ENCODE results near the gene SHCBP1L.

The SHCBP1L gene

DNA sequence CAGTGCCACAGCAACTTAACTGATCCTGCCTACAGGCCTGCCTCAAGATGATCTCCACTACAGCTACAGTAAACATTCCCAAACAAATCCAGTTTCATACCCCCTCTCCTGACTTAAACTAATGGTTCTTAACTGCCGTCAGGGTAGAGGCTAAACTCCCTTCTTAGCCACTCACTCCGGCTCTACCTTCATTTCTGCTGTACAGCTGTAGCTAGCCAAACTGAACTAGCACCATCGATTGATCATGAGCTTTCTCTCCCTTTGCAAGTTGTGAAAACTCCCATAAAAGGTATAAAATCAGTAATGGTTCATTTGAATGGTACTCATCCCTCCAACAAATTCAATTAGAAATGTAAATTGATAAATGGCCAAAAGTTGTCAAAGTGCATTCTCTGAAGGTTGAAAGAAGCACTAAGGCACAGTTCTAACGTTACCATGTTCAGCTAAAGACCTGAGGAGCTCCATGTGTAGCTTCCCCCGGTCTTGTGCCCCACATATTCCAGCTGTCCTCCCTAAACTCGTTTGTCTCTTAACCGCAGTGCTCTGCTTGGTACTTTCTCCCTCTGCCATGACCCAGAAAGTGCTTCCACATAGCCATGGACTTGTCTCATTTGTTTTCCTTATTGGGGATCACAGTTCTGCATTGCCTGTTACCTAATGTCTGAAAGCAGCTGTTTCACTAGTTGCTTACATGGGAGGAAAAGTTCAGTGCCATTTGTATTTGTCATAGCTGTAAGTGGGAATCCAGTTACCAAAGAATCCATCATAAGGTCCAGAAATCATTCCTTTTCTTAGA, 64.0 kb downstream of the SHCBP1L start:
- no peak for DNase-seq

DNA sequence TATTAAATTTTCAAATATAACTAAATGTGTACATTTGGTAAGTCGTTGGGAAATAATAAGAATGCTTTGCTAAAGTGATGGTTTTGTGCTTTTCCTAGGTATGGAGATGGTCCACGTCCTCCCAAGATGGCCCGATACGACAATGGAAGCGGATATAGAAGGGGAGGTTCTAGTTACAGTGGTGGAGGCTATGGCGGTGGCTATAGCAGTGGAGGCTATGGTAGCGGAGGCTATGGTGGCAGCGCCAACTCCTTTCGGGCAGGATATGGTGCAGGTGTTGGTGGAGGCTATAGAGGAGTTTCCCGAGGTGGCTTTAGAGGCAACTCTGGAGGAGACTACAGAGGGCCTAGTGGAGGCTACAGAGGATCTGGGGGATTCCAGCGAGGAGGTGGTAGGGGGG, 66.0 kb downstream of the SHCBP1L start:
- DNase-seq = no peak

DNA sequence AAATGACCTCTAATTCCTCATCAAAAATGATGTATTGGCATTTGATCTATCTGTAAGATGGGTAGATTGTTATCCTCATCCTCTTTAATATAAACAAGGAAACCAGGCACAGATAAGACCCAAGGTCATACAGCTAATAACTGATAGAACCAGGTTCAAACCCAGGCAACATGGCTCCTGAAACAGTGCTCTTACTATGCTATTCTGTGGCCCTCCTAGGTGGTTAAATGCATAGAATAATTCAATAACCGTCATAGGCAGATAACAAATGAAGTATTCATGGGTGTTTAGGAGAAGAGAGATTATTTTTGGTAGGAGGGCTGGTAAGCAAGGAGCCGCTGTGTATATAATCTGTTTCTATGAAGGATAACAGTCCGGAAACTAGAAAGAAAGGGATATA, 67.4 kb downstream of the SHCBP1L start:
- DNase-seq = no peak

GRCh38 chr1:182884872-182885271, 68.1 kb downstream of the SHCBP1L start:
- DNase-seq = no peak

DNA sequence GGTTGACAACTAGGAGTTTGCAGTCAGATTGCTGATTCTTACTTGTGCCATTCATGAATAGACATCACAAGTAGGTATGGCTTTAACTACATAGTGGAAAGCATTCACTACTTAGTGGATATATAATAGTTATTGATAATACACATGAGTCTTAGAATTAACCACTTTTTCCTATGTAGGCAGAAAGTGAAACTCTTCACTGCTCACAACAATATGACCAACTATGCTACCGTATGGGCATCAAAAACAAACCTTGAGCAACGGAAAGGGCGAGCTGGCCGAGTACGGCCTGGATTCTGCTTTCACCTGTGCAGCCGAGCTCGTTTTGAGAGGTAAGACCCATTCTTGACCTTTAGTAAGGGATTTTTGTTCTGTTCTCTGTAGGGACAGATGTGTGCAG, 75.1 kb downstream of the SHCBP1L start:
- no peak for DNase-seq

GRCh38 chr1:182877331-182877730, 75.6 kb downstream of the SHCBP1L start:
- no peak for DNase-seq

DNA sequence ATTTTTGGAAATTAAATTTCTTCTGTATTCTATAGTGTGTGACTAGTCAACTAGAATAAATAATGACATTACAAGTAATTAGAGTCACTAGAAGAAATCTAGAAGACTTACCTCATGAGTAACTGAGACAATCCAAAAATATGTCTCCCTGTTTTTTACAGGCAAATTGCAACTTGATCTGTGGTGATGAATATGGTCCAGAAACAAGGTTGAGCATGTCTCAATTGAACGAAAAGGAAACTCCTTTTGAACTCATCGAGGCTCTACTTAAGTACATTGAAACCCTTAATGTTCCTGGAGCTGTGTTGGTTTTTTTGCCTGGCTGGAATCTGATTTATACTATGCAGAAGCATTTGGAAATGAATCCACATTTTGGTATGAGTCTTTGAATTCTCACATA, 77.1 kb downstream of the SHCBP1L start:
- DNase-seq = no peak

DNA sequence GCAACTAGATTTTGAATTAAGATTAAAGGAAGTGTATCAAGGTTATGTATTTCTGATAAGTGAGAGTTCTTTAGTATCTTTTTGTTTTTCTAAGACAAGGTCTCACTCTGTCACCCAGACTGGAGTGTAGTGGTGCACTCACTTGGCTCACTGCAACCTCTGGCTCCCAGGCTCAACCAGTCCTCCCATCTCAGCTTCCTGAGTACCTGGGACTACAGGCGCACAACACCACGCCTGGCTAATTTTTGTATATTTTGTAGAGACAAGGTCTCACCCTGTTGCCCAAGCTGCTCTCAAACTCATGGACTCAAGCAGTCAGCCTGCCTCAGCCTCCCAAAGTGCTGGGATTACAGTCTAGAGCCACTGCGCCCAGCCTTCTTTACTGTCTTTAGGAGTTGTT, 80.1 kb downstream of the SHCBP1L start:
- DNase-seq = no peak

GRCh38 chr1:182869241-182869666, 83.7 kb downstream of the SHCBP1L start:
- no peak for DNase-seq

DNA sequence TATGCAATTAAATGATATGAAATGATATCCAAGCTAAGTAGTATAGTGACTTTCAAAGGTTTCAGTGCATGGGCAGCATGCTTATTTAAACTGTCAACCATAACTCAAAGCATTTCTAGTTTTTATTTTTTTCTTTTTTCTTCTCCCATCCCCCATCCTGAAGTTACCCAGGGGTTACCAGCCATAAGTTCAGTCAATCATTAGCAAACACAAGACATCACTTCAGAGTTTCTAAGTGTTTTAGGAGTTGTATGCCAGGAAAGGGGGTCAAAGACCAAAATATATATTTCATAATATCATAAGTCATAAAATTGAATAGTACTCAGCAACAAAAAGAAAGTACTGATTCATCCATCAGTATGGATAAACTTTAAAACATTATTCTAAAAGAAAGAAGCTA, 85.1 kb downstream of the SHCBP1L start:
- no peak for DNase-seq

GRCh38 chr1:182863940-182864339, 89.0 kb downstream of the SHCBP1L start:
- no peak for DNase-seq

DNA sequence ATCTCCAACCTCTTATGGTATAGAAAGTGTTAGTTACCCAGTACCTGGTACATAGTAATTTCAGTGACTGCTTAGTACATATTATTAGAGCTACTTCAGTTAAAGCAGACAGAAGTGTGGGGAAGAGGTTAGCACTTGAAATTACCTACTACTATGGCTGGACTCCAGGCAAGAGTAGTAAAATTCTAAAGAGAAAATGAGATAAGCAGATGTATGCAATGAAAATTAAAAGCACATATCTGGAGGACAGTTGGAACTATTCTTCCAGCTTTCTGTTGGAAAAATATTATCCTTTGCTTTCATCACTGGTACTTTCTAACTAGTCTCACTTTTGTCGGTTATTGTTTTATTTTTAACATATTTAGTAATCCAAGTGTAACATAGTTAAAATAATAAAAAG, 90.1 kb downstream of the SHCBP1L start:
- DNase-seq = no peak

GRCh38 chr1:182861994-182862393, 91.0 kb downstream of the SHCBP1L start:
- peak; percentile 15 for DNase-seq

DNA sequence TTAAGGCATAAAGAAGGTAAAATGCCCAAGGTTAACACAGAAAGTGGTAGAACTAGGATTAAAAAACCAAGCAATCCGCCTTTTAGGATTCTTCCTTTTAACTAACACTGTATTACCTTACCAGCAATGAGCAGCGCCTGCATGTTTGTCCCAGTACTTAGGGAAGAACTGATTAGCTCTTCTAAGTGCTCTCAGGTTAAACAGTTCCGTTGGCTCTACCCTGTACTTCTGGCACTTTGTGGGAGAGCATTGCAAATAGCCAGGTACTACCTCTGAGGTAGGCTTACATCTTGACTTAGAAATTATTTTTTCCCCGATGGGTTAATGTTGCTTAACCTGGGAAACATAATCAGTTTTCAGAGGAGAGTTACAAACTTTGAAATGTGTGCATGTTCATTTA, 92.3 kb downstream of the SHCBP1L start:
- DNase-seq = no peak

GRCh38 chr1:182857212-182857611, 95.8 kb downstream of the SHCBP1L start:
- no peak for DNase-seq

GRCh38 chr1:182855911-182856310, 97.1 kb downstream of the SHCBP1L start:
- no peak for DNase-seq

DNA sequence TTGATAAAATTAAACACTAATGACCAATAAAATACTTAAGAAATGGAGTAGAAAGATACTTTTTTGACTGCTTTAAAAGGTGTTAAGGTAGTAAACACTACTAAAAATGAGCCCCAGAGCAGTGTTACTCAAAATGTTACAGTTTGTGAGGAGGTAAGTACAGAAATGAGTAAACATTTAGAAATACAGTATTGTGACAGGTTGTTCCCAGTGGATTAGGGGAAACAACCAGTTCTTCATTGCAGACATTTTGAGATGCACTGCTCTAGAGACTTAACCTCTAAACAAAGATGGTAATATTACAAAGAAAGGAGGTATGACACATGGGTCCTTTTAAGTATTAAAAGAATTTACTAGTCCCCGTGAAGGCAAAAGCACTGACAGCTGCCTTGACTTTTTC, 101.1 kb downstream of the SHCBP1L start:
- DNase-seq = peak; percentile 35

- DNase-seq = no peak
These were observed 102.6 kb downstream of the SHCBP1L start for GRCh38 chr1:182850319-182850718.
